Stomach smooth muscle (tissue), 2 donors: Measurements from ENCODE around the gene SLC25A42.
A peak's percentile ranks its signal among the peaks of the same experiment; 100 is the strongest.

Experiments
- H3K27ac ChIP-seq: one replicate; pipeline ENCODE4 v1.7.0; 2013; ENCODE audit warnings: mild to moderate bottlenecking, low read length, inconsistent platforms
- H3K27me3 ChIP-seq, 2 donors: one replicate each; pipeline ENCODE4 v1.7.0; 2013; ENCODE audit warnings: low read length in 2 of 2; ENCODE audit not compliant: insufficient read depth in 2 of 2, control insufficient read depth in 1 of 2
- H3K36me3 ChIP-seq, 2 donors: one replicate each; pipeline ENCODE4 v1.7.0; 2013; ENCODE audit warnings: low read length in 2 of 2; ENCODE audit not compliant: control insufficient read depth in 2 of 2, insufficient read depth in 2 of 2
- H3K4me1 ChIP-seq: one replicate; pipeline ENCODE4 v1.7.0; 2013; ENCODE audit warnings: low read length; ENCODE audit not compliant: control insufficient read depth, insufficient read depth
- H3K4me3 ChIP-seq, 2 donors: one replicate each; pipeline ENCODE4 v1.7.0; 2013; ENCODE audit warnings: low read length in 2 of 2
- H3K9ac ChIP-seq, 2 donors: one replicate each; pipeline ENCODE4 v1.7.0; 2013; ENCODE audit warnings: low read length in 2 of 2, mild to moderate bottlenecking in 1 of 2
- H3K9me3 ChIP-seq, 2 donors: one replicate each; pipeline ENCODE4 v1.7.0; 2013; ENCODE audit warnings: low read length in 2 of 2; ENCODE audit not compliant: control insufficient read depth in 2 of 2
- donor health status: healthy.
- donor health status: Pancreatic carcinoma.

SLC25A42 gene

DNA sequence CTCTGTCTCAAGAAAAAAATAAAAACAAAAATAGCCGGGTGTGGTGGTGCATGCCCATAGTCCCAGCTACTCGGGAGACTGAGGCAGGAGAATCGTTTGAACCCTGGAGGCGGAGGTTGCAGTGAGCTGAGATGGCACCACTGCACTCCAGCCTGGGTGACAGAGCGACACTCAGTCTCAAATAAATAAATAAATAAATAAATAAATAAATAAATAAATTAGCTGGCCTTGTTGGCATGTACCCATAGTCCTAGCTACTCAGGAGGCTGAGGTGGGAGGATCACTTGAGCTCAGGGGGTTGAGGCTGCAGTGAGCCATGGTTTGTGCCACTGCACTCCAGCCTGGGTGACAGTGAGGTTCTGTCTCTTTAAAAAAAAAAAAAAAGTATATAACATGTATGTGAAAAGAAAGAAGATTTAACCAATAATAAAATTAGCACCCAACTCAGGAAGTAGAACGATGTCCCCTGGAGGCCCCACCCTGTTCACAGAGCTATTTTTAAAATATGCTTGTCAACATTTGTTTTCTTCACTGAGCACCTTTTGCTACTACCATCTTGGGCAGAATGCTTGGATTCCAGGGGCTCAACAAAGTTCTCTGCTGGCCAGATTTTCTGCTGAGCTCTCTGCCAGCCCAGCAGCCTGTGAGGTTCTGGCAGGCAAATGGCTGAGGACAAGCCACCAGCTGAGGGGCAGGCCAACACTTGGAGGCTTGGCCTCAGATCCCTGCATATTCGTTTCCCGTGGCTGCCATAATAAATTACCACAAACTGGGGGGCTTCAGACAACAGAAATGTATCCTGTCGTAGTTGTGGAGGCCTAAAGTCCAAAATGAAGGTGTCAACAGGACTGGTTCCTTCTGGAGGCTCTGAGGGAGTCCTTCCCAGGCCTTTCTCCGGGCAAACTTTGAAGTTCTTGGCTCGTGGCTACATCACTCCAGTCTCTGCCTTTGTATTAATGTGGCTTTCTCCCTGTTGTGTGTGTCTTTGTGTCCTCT, 5.2 kb downstream of the SLC25A42 start:
- H3K9me3 ChIP-seq = no peaks in the 10 kb centered on the region
- H3K27me3 ChIP-seq = no peaks in the 10 kb centered on the region
- H3K4me1 ChIP-seq = peaks cover 16% of the 10 kb centered on the region
- H3K9ac ChIP-seq = peak overlapping the region in 1 of 2 donors; percentile 2
- H3K4me3 ChIP-seq = no peak overlapping the region
- H3K27ac ChIP-seq = no peak overlapping the region
- H3K36me3 ChIP-seq = peaks cover 0 to 2% of the 10 kb centered on the region in 2 donors

DNA sequence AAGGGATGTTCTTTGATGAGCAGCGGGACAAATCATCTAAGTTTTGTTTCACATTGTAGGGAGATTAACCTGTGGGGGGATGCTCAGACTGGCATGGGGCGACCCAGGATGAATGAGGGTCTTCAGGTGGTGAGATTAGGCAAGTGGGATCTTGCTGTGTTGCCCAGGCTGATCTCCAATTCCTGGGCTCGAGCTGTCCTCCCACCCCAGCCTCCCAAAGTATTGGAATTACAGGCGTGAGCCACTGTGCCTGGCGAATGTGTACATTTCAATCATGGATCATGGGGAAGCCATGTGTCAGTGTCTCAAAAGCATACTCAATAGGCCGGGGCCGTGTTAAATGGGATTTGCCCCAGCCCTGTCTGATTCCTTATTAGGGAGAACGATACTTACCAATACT, 8.1 kb downstream of the SLC25A42 start:
- no peak overlapping the region for H3K9ac ChIP-seq
- H3K27ac ChIP-seq = no peak overlapping the region
- no peaks in the 10 kb centered on the region for H3K27me3 ChIP-seq
- peaks cover 2% of the 10 kb centered on the region in 2 donors for H3K36me3 ChIP-seq
- H3K4me3 ChIP-seq = no peak overlapping the region
- peaks cover 2% of the 10 kb centered on the region for H3K4me1 ChIP-seq
- no peaks in the 10 kb centered on the region for H3K9me3 ChIP-seq

DNA sequence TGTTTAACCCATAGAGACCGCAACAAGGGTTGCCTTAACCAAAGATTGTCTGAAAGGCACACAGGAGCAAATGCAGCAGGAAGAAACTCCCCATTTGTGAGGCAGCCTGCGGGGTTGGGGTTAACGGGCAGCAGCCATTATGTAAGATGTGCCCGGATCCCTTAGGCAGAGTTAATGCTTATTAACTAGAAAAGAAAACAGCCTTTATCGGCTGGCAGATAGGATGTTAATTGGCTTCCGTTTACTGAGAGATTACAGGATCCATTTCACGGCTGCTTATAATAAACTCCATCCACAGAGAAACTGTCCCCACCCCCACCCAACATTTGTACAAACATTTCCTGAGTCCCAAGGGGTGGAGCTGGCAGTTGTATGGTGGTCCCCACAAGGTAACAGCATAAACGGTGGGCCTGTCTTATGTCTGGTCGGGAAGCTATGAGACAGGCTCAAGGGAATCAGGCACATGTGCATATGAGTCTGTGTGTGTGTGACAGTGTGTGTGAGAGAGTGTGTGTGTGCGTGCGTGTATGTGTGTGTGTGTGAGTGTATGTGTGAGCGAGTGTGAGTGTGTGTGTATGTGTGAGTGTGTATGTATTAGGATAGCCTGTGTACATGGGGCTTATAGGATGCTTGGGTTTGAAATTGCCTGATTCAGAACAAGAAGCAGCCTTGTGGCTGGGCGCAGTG, 10.5 kb downstream of the SLC25A42 start:
- Histone ChIP-seq H3K36me3 (peaks cover 2 to 6% of the 10 kb centered on the region in 2 donors), H3K9me3 (no peaks in the 10 kb centered on the region), H3K27ac (no peak overlapping the region), H3K4me1 (no peaks in the 10 kb centered on the region), H3K9ac (no peak overlapping the region), H3K27me3 (no peaks in the 10 kb centered on the region), H3K4me3 (no peak overlapping the region)

DNA sequence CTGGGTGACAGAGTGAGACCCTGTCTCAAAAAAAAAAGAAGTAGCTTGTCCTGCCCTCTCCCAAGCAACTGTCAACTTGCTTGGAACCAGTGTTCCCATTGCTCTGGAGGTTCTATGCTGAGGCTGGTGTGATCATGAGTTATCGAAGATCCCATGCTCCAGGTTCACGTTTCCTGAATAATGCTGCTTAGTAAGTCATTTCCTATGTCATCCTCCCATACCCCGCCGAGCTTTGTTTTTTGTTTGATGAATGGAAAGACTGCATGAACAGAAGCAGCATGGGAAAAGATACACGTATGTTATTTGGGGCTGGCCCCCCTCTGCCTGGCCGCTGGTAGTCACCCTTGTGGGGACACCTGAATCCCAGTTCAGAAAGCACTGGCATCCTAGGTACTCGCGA, 11.3 kb downstream of the SLC25A42 start:
- no peak overlapping the region for H3K4me3 ChIP-seq
- no peak overlapping the region for H3K27ac ChIP-seq

DNA sequence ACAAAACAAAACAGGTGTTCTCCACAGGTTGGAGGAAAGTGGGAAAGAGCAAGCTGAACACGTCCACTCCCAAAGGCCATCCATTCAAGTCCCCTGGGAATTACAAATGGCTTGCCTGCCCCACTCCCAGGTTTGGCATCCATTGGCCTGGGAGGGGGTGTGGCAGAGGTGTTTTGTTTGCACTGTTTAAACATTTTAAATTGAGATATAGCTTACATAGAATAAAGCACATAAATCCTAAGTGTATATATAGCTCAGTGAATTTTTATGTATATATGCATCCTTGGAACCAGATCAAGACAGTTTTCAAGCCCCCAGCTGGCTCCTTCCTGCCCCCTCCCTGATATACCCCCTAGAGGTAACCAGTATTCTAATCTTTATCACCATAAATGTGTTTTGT, 12.7 kb downstream of the SLC25A42 start:
- H3K36me3 ChIP-seq = peaks cover 0 to 8% of the 10 kb centered on the region in 2 donors
- no peak overlapping the region for H3K9ac ChIP-seq
- no peak overlapping the region for H3K4me3 ChIP-seq
- H3K9me3 ChIP-seq = no peaks in the 10 kb centered on the region
- no peaks in the 10 kb centered on the region for H3K4me1 ChIP-seq
- no peak overlapping the region for H3K27ac ChIP-seq
- H3K27me3 ChIP-seq = no peaks in the 10 kb centered on the region

More for the DNA sequence above, 11.3 kb downstream of the SLC25A42 start:
- Histone ChIP-seq H3K9me3 (no peaks in the 10 kb centered on the region), H3K36me3 (peaks cover 2 to 8% of the 10 kb centered on the region in 2 donors), H3K9ac (no peak overlapping the region), H3K4me1 (no peaks in the 10 kb centered on the region), H3K27me3 (no peaks in the 10 kb centered on the region)

DNA sequence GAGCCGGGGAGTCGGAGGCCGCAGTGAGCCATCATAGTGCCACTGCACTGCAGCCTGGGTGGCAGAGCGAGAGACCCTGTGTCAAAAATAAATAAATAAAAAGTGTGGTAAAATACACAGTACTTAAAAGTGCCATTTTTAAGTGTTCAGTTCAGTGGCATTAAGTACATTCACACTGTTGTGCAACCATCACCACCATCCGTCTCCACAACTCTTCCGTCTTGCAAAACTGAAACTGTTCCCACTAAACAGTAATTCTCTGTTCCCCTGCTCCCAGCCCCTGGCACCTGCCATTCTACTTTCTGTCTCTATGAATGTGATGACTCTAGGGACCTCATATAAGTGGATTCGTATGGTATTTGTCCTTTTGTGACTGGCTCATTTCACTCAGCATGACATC, 13.3 kb downstream of the SLC25A42 start:
- Histone ChIP-seq H3K9ac (no peak overlapping the region), H3K27ac (no peak overlapping the region), H3K9me3 (no peaks in the 10 kb centered on the region), H3K27me3 (no peaks in the 10 kb centered on the region), H3K4me1 (no peaks in the 10 kb centered on the region), H3K36me3 (peaks cover 0 to 8% of the 10 kb centered on the region in 2 donors), H3K4me3 (no peak overlapping the region)

DNA sequence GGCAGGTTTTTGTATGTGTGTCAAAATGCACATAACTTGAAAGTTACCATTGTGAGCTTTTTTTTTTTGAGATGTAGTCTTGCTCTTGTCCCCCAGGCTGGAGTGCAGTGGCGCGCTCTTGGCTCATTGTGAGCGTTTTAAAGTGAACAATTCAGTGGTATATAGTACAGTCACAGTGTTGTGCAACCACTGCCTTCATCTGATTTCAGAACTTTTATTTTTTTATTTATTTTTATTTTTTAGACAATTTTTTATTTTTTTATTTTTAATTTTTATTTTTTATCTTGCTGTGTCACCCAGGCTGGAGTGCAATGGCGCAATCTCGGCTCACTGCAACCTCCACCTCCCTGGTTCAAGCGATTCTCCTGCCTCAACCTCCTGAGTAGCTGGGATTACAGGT, 15.0 kb downstream of the SLC25A42 start:
- Histone ChIP-seq H3K9me3 (no peaks in the 10 kb centered on the region), H3K9ac (no peak overlapping the region), H3K27me3 (no peaks in the 10 kb centered on the region), H3K36me3 (peaks cover 0 to 10% of the 10 kb centered on the region in 2 donors), H3K27ac (no peak overlapping the region), H3K4me3 (no peak overlapping the region), H3K4me1 (no peaks in the 10 kb centered on the region)

DNA sequence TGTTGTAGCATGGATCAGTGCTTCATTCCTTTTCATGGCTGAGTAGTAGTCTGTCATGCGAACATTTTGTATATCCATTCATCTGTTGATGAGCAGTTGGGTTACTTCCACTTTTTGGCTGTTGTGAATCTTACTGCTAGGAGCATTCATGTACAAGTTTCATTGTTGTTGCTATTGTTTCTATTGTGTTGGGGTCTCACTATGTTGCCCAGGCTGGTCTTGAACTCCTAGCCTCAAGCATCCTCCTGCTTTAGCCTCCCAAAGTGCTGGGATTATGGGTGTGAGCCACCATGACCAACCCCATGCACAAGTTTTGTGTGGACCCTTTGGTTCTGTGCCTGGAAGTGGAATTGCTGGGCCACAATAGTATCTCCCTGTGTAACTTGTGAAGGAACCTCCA, 15.8 kb downstream of the SLC25A42 start:
- no peaks in the 10 kb centered on the region for H3K4me1 ChIP-seq
- no peak overlapping the region for H3K9ac ChIP-seq
- H3K4me3 ChIP-seq = no peak overlapping the region
- no peak overlapping the region for H3K27ac ChIP-seq
- H3K36me3 ChIP-seq = peaks cover 0 to 10% of the 10 kb centered on the region in 2 donors
- H3K27me3 ChIP-seq = no peaks in the 10 kb centered on the region
- H3K9me3 ChIP-seq = no peaks in the 10 kb centered on the region

DNA sequence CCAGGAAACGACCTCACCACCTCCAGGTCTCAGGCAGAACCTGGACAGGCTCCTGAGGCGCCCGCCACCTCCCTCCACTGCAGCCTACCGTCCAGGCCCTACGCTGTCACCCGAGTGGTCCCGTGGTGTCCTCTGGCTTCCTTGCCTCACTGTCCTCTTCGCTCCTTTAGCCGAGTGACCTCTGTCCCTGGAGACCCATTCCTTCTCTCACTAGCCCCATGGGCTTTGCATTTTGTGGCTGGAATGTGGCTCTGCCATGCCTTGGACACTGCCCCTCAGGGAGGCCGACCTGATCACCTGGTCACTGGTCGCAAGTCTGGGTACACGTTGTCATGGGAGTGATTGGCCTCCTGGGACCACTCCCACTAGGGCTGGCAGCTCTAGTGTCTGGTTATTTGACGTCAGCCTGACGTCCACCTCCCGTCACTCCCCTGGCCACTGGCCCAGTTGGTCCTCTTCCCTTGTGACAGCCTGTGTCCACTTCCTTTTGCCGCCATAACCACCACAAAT, 17.9 kb downstream of the SLC25A42 start:
- Histone ChIP-seq H3K4me1 (no peaks in the 10 kb centered on the region), H3K9me3 (no peaks in the 10 kb centered on the region), H3K27ac (no peak overlapping the region), H3K36me3 (peaks cover 0 to 9% of the 10 kb centered on the region in 2 donors), H3K4me3 (no peak overlapping the region), H3K9ac (no peak overlapping the region), H3K27me3 (no peaks in the 10 kb centered on the region)

DNA sequence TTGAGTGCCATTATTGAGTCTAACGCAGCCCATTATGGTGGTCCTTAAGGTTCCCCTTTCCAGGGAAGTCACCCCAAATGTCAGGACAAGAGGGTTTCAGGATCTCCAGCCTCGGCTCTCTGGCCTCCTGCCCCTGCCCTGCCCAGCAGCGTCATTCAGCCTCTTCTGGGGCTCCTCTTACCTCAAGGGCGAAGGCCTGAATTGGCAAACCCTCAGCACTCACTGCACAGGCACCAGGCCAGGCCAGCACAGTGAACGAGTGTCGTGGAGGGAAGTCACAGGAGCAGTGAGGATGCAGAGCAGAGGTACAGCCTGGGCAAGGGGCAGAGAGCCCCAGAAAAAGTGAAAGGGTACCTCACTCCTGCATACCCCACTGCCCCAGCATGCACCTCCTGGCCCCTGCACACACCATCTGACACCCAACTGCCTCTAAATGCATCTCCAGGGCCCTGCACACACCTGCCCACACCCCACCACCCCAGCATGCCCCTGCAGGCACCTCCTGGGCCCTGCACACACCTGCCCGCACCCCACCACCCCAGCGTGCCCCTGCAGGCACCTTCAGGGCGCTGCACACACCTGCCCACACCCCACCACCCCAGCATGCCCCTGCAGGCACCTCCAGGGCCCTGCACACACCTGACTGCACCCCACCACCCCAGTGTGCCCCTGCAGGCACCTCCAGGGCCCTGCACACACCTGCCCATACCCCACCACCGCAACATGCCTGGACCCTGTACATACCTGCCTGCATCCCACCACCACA, 19.8 kb downstream of the SLC25A42 start:
- Histone ChIP-seq H3K4me1 (no peaks in the 10 kb centered on the region), H3K9ac (no peak overlapping the region), H3K36me3 (peaks cover 0 to 5% of the 10 kb centered on the region in 2 donors), H3K4me3 (no peak overlapping the region), H3K27ac (no peak overlapping the region), H3K9me3 (no peaks in the 10 kb centered on the region), H3K27me3 (no peaks in the 10 kb centered on the region)
